NCI-H2081 (cell line): Measurements from ENCODE around the gene CUEDC2.
"Not testable (repeated sequence)": the region's sequence is repeated elsewhere in the genome, so short reads cannot be mapped to it uniquely, and the experiment has no call there.

Experiments used
- DNase-seq, 2 experiments: peaks; one replicate each; lab custom pipeline; 2025; lab: John Stamatoyannopoulos, UW

The CUEDC2 gene

DNA sequence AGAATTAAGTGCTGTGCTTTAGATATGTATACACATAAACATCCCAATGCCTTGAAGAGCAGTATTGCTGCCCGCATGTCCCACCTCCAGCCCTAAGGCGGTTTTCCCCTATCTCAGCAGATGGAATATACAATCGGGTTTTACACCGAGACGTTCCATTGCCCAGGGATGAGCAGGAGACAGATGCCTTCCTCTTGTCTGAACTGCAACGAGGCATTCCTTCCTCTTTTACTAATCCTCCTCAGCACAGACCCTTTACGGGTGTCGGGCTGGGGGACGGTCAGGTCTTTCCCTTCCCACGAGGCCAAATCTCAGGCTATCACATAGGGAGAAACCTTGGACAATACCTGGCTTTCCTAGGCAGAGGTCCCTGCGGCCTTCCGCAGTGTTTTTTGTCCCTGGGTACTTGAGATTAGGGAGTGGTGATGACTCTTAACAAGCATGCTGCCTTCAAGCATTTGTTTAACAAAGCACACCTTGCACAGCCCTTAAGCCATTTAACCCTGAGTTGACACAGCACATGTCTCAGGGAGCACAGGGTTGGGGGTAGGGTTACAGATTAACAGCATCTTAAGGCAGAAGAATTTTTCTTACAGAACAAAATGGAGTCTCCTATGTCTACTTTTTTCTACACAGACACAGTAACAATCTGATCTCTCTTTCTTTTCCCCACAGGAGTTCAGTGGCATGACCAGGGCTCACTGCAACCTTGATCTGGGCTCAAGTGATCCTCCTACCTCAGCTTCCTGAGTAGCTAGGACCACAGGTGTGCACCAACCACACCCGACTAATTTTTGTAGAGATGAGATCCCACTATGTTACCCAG is 22.5 kb upstream of the CUEDC2 start:
- DNase-seq: not testable (repeated sequence)

DNA sequence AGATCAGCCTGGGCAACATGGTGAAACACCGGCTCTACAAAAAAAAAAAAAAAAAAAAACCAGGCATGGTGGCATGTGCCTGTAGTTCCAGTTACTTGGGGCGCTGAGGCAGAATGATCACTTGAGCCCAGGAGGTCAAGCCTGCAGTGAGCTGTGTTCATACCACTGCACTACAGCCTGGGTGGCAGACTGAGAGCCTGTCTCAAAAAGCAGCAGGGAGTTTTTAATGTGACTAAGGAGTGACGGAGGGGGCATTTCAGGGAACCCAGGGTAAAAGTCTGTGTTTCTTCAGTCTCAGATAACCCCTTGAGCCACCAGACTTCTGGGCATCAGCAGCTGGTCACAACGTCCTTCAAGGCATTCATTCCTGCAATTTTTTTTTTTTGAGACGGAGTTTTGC is 21.1 kb upstream of the CUEDC2 start:
- no peak for DNase-seq

DNA sequence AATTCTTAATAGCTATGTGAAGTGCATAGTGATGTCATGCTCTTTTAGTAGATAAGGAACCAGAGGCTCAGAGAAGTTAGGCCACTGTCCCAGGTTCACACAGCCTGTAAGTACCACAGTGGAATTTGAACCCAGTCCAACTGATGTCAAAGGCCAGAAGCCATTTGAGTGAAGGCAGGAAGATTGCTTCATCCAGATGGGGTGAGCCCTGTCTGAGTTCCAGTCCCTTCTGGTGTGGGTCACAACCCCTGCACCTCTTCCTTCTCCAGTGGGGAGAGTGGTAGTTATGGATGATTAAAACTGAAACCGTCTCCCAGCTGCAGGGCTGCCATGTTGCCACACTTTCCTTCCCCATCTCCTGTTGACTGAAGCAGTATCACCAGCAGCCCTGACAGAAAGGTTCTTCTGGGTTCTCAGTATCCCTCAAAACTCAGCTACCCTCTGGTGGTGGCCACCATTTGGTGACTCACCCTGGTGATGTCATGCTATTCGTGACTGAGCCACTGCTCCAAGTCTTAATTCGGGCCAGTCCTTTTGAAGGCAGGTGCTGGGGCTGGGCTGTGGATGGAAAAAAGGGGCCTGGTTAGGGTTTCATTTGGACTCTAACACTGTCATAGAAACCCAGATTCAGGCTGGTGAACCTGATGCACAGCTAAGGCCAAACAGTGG is 20.4 kb upstream of the CUEDC2 start:
- no peak for DNase-seq

DNA sequence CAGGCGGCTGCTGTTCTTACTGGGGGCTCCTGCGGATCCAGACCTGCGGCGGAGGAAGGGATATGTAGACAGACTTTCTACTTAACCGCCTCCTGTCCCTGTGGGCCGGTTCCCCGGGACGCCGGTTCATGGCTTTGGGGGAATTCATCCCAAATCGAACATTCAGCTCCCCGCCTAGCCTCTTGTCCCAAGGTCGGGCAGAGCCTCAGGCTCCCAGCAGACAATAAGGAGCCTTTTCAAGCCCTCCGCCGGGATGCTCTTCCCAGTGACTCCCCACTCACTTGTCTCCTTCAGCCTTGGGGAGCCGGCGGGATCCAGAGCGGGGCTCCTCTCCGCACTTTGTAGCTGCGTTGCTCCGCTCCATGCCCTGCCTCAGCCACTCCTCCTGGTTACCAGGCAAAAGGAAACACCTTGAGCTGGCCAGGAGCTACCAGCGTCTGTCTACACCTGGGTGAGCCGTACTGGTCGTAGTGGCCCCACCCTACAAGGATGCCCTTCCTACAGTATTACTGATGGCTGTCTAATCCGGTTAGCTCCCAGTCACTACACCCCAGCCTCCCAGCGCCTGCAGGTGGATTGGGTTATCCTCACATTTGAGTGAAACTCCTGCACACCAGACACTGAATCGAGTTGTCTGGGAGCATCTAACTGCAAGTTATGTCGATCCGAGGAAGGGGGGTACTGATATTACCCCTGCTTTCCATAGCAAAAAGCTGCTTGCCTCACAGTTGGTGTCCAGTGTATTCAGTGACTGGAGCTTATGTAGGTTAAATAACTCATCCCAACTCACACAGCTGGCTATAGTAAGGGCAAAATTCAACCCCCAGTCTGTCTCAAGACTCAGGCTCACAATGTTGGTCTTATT is 19.0 kb upstream of the CUEDC2 start, which contains the start of gene C10orf95:
Gene C10orf95 (minus strand): TSS at position 439 of the 865 bp plus-strand sequence. CDS start 450 bp downstream, outside the sequence.
- peak in 1 of 2 experiments; percentile 4 for DNase-seq

DNA sequence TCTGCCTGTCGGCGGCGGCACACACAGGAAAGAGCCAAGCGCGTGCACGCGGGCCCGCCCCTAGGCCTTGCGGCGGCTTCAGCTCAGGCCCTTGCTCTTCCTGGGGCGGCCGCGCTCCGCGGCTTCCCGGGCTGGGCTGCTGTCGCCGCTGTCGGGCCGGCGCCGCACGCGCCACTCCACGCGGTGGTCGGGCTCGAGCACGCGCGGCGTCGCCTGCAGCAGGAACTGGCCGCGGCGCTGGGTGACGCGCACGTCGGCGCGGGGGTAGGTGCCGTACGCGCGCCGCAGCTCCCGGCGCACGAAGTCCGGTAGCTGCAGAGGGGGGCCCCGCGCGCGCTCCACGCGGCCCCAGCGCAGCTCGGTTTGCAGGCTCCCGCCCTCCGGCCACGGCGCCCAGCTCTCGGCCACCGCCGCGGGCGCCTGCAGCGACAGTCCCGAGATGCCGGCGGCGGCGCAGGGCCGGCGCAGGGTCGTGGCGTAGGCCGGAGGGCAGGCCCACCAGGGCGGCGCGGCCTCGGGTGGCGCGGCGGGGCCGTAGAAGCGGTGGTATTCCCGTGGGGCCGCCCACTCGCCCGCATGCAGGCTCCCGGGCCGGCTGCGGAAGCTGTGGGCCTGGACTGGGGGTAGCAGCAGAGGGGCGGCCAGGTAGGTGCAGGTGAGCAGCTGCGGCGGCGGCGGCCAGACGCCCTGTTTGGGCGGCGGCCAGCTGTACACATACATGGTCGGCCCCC is 18.2 kb upstream of the CUEDC2 start:
- DNase-seq: peak; percentile 84 to 90

DNA sequence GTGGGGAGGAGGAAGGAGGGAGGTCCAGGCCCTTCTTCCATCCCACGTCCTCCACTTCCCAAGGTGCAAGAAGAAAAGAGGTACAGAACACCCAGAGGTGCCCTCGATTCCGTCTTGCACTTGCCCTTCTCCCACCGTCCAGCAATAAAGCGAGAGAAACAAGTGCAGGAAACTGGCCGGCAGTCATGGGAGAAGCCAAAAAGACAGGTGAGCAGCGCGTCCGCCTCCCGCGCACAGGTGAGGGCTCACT is 17.7 kb upstream of the CUEDC2 start:
- DNase-seq: no peak

DNA sequence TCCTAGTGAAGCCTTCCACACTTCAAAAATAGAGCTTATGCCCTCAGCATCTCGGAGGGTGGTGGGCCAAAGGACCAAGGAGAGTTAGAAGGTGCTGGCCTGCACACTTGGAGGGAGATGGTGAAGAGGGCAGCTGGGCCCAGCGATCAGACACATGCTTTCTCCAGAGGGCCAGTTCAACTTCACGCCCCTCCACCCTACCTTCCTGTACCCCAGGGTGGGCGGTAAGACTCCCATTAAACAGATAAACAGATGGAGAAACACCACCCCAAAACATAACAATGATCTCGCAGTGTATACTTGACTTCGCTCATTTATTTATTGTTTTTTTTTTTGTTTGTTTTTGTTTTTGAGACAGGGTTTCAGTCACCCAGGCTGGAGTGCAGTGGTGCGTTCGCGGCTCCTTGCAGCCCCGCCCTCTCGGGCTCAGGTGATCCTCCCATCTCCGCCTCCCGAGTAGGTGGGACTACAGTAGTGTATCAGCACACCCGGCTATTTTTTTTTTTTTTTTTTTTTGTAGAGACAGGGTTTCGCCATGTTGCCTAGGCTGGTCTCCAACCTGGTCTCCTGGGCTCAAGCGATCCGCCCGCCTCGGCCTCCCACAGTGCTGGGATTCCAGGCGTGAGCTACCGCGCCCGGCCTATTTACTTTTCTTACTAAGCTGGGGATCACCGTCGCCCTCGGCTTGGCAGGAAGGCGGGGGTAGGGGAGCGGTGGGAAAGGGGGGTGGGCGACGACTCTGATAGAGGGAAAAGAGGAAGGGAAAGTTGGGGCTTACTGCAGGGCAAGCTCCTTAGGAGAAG is 17.1 kb upstream of the CUEDC2 start:
- DNase-seq: peak; percentile 68 to 80

DNA sequence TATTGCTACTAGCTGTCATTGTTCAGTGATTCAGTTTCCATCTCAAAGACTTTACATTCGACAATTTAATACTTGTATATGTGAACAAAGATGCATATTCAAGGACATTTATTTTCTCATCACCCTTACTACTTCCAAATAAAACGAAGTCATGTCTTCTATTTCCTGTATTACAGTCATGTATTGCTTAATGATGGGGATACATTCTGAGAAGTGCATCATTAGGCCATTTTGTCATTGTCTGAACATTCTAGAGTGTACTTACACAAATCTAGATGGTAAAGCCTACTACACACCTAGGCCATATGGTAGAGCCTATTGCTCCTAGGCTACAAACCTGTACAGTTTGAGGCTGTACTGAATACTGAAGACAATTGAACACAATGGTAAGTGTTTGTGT is 12.5 kb upstream of the CUEDC2 start:
- no peak for DNase-seq

DNA sequence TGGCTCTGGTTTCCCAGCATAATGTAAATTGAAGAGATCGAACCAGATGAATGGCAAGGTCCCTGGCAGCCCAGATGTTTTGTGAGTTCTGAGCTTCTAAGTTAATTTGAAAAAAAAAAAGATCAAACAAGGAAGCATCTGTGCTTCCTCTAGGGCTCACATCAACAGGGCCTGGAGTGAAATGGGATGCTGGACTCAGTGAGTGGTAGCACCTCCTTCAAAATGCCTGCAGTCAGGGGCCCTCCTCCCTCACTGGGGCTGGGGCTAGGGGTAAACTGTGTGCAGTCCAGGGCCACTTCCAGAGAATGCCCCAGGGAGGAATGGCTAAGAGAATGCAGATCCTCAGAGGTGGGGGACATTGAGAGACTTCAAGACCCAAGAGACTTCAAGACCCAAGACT is 6.0 kb upstream of the CUEDC2 start:
- no peak for DNase-seq

DNA sequence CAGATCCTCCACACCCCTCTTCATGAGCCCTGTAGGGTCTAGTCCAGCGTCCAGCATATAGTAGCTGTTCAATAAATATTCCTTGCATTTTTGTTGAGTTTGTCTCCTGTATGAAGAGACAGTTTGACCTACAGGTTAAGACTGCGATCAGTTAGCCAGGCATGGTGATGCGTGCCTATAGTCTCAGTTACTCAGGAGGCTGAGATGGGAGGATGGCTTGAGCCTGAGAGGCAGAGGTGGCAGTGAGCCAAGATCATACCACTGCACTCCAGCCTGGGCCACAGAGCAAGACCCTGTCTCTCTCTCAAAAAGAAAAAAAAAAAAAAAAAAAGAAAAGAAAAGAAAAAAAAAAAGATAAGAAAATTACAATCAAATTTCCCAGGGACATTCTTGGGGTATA is 5.1 kb upstream of the CUEDC2 start:
- no peak for DNase-seq

DNA sequence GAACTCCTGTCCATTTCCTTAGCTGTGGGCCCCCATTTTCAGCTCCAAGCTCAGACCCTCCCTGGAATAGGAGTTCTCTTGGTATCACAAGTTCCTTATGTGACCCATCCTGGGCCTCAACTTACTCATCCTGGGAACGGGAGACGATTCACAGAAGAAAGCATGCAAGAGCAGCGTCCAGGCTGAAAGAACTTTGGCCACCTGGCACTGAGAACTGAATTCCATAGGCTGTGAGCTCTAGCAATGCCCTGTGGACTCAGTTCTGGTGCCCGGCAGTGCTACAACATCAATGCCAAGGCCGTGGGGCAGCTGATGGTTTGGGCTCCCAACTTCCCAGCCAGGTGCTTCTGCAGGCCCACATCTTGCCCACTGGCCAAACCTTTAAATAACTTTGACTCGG is 3.9 kb upstream of the CUEDC2 start:
- DNase-seq: no peak

DNA sequence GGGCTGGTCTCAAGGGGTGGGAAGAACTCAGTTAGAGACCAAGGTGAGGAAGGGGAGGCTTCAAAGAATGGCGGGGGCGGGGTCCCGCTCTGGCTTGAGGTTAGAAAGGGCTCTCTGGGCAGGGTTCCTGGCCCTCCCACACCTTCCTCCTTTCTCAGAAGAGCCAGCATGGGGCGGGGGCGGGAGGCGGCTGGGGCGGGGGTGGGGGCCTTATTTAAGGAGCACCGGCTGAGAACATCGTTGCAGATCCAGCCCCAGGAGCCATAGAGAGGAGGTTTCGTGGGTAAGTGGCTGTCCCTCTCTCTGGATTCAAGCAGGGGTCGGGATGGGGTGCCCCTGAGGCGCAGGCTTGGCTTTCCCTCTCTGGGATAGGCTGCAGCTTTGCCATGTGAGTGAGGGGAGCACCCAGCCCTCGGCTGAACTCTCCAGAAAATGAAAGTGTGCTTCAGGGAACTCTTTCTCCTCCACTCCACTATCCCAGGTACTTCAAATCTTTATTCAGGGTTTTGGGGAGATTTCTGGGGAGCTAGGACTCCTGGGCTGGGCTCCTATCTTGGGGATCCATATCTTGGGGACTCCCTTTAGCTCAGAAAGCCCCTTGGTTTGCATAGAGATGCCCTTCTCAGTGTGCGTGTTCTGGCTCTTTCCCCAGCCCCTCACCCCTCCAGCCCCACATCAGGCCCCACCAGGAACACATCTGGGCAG is 3.3 kb upstream of the CUEDC2 start:
- no peak for DNase-seq

DNA sequence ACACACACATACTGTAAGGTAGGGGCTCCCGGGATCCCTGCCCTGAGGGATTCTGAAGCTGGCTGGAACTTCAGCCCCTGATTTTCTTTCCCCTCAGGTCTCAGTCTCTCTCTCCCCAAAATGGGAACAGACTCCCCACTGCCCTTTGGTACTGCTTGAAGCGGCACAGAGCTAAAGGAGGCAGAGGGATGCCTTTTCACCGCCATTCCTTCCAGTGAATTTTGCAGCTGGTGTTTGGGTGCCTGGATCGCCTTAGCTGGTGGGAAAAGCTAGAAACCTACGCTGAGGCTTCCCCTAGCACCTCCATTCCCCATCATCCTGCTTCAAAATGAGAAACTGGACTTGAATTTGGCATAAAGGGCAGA is 2.7 kb upstream of the CUEDC2 start:
- DNase-seq: no peak

DNA sequence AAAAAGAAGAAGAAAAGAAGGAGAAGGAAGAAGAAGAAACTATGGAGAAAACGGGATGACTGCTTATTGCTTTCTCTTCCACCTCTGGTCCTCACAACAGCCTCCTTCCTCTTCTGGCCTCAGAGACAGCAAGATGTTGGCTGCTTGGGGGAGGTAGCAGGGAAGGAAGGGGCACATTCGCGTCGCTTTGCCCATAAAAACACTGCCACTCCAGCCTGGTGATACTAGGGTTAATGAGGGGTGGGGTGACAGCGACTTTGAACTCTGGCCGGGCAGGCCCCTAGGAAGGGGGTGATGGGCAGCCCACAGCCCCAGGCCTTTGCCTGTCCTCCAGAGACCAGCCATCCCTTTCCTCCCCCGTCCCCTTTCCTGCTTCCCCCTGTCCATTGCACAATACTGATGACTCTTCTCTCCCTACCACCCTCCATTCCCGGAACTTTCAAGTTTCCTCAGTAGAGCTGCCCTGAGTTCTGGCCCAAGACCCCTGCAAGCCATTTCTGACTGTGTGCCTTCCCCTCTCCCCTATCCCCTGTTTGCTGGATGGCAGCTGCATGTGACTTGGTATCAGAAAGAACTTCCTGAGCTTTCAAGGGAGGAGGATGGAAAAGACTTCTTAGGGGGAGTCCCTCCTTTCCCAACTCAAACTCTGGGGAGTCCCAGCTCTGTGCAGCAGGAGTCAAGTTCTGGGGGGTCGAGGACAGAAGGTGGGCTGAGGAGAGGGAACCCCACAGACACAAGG is 2.2 kb upstream of the CUEDC2 start:
- no peak for DNase-seq

DNA sequence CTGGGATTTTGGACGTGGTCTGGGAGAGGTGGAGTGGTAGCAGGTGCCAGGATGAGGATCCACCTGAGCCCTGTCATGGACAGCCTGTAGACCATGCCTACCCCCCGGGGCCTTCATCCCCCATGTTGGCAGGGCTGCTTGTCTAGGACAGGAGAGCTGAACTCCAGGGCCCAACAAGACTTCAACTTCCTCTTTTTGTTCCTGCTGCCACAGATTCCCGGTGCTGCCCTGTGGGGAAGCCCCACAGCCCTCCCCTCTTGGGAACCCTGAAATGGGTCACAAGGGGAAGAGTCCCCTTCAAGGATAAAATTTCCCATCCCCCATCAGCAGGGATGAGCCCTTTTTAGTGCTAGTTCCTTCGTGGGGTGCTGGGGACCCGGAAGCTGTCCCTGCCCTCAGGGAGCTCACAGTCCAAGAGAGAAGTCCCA is 1.3 kb upstream of the CUEDC2 start:
- DNase-seq: no peak

DNA sequence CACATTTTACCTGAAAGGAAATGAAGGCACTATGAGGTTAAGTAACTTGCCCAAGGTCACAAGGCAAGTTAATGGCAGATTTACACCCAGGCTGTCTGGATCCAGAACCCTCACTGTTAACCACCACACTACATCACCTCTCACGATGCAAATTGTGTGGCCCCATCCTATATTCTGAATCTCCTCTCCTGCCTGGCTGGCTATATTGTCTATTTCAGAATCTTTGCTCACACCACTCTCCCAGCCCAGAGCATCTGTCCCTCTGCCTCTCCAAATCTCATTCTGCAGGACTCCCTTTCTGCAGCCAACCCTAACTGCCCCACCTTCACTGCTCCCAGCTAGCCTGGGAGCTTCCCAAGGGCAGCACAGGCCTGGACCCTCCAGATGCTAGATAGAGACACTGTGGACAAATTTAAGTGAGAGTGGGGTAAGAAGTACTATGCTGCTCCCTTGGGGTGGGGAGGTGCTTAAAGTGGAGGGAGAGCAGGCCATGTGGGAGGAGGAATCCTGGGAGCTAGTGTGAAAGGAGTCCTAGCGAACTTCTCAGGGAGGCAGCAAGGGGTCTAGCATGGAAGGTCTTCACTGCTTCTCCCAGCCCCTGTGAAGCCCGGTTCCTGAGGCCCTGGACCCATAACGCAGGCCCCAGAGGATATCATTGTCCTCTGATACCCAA is 786 bp downstream of the CUEDC2 start:
- peak in 1 of 2 experiments; percentile 11 for DNase-seq

DNA sequence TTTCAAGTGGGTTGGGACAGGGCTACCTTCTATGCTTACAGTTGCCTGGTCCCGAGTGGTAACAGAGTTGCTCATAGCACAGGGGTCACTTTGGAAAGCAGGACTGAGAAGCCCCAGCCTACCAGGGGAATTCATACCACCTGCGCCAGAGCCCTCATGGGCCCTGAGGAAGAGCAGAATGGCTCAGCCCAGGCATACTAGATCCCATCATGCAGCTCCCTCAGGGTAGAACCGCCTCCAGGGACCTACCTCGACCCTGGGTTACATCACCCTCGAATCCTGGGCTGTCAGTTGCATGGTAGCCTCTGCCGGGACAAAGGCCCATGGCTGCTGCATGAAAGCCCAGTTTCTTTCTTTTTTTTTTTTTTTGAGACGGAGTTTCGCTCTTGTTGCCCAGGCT is 2.9 kb downstream of the CUEDC2 start:
- no peak for DNase-seq

DNA sequence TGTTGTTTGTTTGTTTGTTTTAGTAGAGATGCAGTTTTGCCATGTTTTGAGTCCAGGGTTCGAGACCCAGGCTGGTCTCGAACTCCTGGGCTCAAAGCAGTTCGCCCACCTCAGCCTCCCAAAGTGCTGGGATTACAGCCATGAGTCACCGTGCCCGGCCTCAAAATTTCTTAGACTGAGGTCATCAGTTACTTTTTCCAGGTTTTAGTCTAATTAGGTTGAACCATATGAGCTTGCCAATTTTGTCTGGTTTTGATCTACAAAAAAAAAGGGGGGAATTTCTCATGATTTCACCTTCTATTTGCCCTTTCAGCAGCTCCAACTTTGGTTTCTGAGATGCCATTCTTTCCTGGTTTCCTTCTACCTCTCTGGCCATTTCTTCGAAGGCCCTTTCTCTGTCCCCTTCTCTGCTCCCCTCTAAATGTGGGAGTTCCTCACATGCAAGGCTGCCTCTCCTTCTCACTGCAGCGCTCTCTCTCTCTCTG is 5.5 kb downstream of the CUEDC2 start:
- no peak for DNase-seq

DNA sequence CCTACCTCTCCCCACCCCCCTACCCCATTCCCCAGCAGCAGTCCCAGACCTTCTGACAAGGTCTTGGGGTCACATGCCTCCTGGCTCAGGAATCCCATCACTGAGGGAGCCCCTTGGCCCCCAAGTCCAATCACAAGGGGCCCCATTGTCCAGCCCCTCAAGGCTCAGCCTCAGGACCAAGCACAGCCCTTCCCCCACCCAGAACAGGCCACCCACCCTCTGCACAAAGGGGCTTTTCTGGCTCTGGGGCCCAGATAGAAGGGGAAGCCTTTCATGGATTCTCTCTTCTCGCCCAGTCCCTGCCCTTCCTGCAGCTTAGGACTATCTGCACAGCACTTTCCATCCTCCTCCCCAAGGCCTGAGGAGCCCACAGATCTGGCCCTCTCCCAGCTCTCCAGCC is 6.9 kb downstream of the CUEDC2 start:
- DNase-seq: no peak
